ENCODE measurements around the gene KLRB1. TPM values are rescaled to one million over a fixed set of nuclear protein-coding genes. Genes with fewer than 3 reads are reported as not detected.

KLRB1 gene
- total and polyA plus RNA-seq, 2 of the 13 experiments (the other 11 are each of a cell fraction or from before 2014, with no cell fraction given): not detected

DNA sequence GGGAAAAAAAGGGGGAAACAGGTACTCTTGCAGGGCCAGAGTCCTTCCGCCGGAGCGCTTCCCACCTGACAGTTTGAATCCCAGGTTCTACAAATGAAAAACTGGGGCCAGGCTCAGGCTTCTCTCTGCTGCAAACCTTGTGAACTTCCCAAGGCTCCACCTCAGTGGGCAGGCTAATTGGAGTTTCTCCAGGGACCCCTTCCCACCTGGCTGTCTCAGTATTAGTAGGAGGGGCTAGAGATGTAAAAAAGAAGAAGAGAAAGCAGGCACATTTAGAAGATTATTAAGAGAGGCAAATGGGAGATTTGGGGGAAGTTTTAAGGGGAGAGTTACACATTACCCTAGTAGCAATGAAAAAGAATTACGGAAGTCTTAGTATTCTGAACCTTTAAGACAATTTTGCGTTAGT is 41.8 kb upstream of the KLRB1 start (continued):
- TF ChIP-seq, protein P1, sequence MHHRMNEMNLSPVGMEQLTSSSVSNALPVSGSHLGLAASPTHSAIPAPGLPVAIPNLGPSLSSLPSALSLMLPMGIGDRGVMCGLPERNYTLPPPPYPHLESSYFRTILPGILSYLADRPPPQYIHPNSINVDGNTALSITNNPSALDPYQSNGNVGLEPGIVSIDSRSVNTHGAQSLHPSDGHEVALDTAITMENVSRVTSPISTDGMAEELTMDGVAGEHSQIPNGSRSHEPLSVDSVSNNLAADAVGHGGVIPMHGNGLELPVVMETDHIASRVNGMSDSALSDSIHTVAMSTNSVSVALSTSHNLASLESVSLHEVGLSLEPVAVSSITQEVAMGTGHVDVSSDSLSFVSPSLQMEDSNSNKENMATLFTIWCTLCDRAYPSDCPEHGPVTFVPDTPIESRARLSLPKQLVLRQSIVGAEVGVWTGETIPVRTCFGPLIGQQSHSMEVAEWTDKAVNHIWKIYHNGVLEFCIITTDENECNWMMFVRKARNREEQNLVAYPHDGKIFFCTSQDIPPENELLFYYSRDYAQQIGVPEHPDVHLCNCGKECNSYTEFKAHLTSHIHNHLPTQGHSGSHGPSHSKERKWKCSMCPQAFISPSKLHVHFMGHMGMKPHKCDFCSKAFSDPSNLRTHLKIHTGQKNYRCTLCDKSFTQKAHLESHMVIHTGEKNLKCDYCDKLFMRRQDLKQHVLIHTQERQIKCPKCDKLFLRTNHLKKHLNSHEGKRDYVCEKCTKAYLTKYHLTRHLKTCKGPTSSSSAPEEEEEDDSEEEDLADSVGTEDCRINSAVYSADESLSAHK (CRISPR knock-in tag; IDR thresholded peaks at IDR 0.05; ENCODE audit: borderline replicate concordance): no peak
- no peak for TF ChIP-seq ZNF367 (CRISPR knock-in tag; IDR thresholded peaks at IDR 0.05; ENCODE audit: borderline replicate concordance)
- TF ChIP-seq, protein P2, sequence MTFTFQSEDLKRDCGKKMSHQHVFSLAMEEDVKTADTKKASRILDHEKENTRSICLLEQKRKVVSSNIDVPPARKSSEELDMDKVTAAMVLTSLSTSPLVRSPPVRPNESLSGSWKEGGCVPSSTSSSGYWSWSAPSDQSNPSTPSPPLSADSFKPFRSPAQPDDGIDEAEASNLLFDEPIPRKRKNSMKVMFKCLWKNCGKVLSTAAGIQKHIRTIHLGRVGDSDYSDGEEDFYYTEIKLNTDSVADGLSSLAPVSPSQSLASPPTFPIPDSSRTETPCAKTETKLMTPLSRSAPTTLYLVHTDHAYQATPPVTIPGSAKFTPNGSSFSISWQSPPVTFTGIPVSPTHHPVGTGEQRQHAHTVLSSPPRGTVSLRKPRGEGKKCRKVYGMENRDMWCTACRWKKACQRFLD (CRISPR knock-in tag; IDR thresholded peaks at IDR 0.05; ENCODE audit: borderline replicate concordance): no peak
- TF ChIP-seq SOX6 (IDR thresholded peaks at IDR 0.05): no peak
- no peak for TF ChIP-seq SOX6 (CRISPR knock-in tag; IDR thresholded peaks at IDR 0.05)
- TF ChIP-seq, protein P3, sequence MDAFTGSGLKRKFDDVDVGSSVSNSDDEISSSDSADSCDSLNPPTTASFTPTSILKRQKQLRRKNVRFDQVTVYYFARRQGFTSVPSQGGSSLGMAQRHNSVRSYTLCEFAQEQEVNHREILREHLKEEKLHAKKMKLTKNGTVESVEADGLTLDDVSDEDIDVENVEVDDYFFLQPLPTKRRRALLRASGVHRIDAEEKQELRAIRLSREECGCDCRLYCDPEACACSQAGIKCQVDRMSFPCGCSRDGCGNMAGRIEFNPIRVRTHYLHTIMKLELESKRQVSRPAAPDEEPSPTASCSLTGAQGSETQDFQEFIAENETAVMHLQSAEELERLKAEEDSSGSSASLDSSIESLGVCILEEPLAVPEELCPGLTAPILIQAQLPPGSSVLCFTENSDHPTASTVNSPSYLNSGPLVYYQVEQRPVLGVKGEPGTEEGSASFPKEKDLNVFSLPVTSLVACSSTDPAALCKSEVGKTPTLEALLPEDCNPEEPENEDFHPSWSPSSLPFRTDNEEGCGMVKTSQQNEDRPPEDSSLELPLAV (CRISPR knock-in tag; conservative IDR thresholded peaks at IDR 0.05; ENCODE audit: low read depth): no peak
- no peak for TF ChIP-seq ZNF335 (CRISPR knock-in tag; IDR thresholded peaks at IDR 0.05)
- no peak for TF ChIP-seq SNAI1 (CRISPR knock-in tag; IDR thresholded peaks at IDR 0.05; ENCODE audit: borderline replicate concordance)
- TF ChIP-seq CEBPG (CRISPR knock-in tag; IDR thresholded peaks at IDR 0.05): no peak
- no peak for TF ChIP-seq ERF (CRISPR knock-in tag; IDR thresholded peaks at IDR 0.05)
- no peak for TF ChIP-seq ZFP36L1 (CRISPR knock-in tag; IDR thresholded peaks at IDR 0.05)
- TF ChIP-seq NFATC3 (CRISPR knock-in tag; IDR thresholded peaks at IDR 0.05): no peak
- no peak for TF ChIP-seq SAFB2 (CRISPR knock-in tag; IDR thresholded peaks at IDR 0.05; ENCODE audit: borderline replicate concordance, low read depth)
- no peak for TF ChIP-seq CAMTA2 (CRISPR knock-in tag; IDR thresholded peaks at IDR 0.05; ENCODE audit: borderline replicate concordance)
- no peak for TF ChIP-seq CENPX (CRISPR knock-in tag; IDR thresholded peaks at IDR 0.05)
- TF ChIP-seq, protein P4, sequence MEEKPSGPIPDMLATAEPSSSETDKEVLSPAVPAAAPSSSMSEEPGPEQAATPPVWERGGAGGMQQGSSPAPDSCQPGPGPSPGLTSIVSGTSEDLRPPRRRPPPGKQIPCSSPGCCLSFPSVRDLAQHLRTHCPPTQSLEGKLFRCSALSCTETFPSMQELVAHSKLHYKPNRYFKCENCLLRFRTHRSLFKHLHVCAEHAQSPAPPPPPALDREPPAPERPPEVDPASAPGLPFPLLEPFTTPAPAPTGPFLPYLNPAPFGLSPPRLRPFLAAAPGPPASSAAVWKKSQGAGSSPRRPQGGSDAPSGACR (CRISPR knock-in tag; IDR thresholded peaks at IDR 0.05): no peak
- no peak for TF ChIP-seq PAWR (CRISPR knock-in tag; IDR thresholded peaks at IDR 0.05; ENCODE audit: borderline replicate concordance)
- TF ChIP-seq KMT2A (CRISPR knock-in tag; IDR thresholded peaks at IDR 0.05): 0 out of 2 replicates have a peak, but pooled peaks have one; percentile 17
- TF ChIP-seq YY1 (IDR thresholded peaks at IDR 0.05; ENCODE audit: insufficient read depth, insufficient replicate concordance, low read depth, low read length): no peak
- TF ChIP-seq XRCC5 (optimal IDR thresholded peaks at IDR 0.05; ENCODE audit: low read length): no peak
- TF ChIP-seq, protein P5, sequence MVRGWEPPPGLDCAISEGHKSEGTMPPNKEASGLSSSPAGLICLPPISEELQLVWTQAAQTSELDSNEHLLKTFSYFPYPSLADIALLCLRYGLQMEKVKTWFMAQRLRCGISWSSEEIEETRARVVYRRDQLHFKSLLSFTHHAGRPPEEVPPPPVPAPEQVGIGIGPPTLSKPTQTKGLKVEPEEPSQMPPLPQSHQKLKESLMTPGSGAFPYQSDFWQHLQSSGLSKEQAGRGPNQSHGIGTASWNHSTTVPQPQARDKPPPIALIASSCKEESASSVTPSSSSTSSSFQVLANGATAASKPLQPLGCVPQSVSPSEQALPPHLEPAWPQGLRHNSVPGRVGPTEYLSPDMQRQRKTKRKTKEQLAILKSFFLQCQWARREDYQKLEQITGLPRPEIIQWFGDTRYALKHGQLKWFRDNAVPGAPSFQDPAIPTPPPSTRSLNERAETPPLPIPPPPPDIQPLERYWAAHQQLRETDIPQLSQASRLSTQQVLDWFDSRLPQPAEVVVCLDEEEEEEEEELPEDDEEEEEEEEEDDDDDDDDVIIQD (CRISPR knock-in tag; IDR thresholded peaks at IDR 0.05; ENCODE audit: low read depth): no peak
- no peak for TF ChIP-seq HNF4G (IDR thresholded peaks at IDR 0.05; ENCODE audit: borderline replicate concordance, low read depth, low read length)
- no peak for TF ChIP-seq HNF4G (CRISPR knock-in tag; IDR thresholded peaks at IDR 0.05; ENCODE audit: borderline replicate concordance, low read depth)
- no peak for TF ChIP-seq SCMH1 (CRISPR knock-in tag; IDR thresholded peaks at IDR 0.05; ENCODE audit: borderline replicate concordance)
- no peak for TF ChIP-seq ZNF121 (CRISPR knock-in tag; IDR thresholded peaks at IDR 0.05)

Data from HepG2 (cell line).